ENCODE results near the gene XRCC4.

The XRCC4 gene

GRCh38 chr5:83374547-83374946 lies 297.2 kb downstream of the XRCC4 start:
- no peak for DNase-seq (ENCODE audit: low read depth)

GRCh38 chr5:83375049-83375745 lies 297.9 kb downstream of the XRCC4 start:
- no peak overlapping the region for H3K4me3 ChIP-seq (ENCODE audit: low read depth, low read length)
- no peak for TF ChIP-seq POLR2A (IDR thresholded peaks at IDR 0.05; ENCODE audit: extremely low read depth, insufficient read length)
- no peak for DNase-seq (ENCODE audit: low read depth)

More at GRCh38 chr5:83374547-83374946, 297.2 kb downstream of the XRCC4 start:
- no peak overlapping the region for H3K4me3 ChIP-seq (ENCODE audit: low read depth, low read length)
- TF ChIP-seq CTCF (IDR thresholded peaks at IDR 0.05; ENCODE audit: low read depth, low read length): no peak
- TF ChIP-seq MYC (IDR thresholded peaks at IDR 0.05; ENCODE audit: low read depth, low read length): no peak
- no peak for TF ChIP-seq POLR2A (IDR thresholded peaks at IDR 0.05; ENCODE audit: extremely low read depth, insufficient read length)
- TF ChIP-seq MAX (IDR thresholded peaks at IDR 0.05; ENCODE audit: low read depth, low read length): no peak

- no peak overlapping the region for H3K4me3 ChIP-seq (ENCODE audit: low read depth, low read length)
- TF ChIP-seq POLR2A (IDR thresholded peaks at IDR 0.05; ENCODE audit: extremely low read depth, insufficient read length) (no peak), CTCF (IDR thresholded peaks at IDR 0.05; ENCODE audit: low read depth, low read length) (no peak), MYC (IDR thresholded peaks at IDR 0.05; ENCODE audit: low read depth, low read length) (no peak), MAX (IDR thresholded peaks at IDR 0.05; ENCODE audit: low read depth, low read length) (no peak)
- DNase-seq (ENCODE audit: low read depth): no peak
Observed at GRCh38 chr5:83376461-83376860, 299.1 kb downstream of the XRCC4 start.

GRCh38 chr5:83377131-83377865 lies 300.0 kb downstream of the XRCC4 start:
- no peak for TF ChIP-seq MAX (IDR thresholded peaks at IDR 0.05; ENCODE audit: low read depth, low read length)
- TF ChIP-seq CTCF (IDR thresholded peaks at IDR 0.05; ENCODE audit: low read depth, low read length): no peak
- no peak for TF ChIP-seq POLR2A (IDR thresholded peaks at IDR 0.05; ENCODE audit: extremely low read depth, insufficient read length)
- no peak for TF ChIP-seq MYC (IDR thresholded peaks at IDR 0.05; ENCODE audit: low read depth, low read length)
- H3K4me3 ChIP-seq (ENCODE audit: low read depth, low read length): no peak overlapping the region
- peak; percentile 70 for DNase-seq (ENCODE audit: low read depth)

GRCh38 chr5:83378624-83379289 lies 301.4 kb downstream of the XRCC4 start:
- DNase-seq (ENCODE audit: low read depth): no peak
- H3K4me3 ChIP-seq (ENCODE audit: low read depth, low read length): no peak overlapping the region
- TF ChIP-seq CTCF (IDR thresholded peaks at IDR 0.05; ENCODE audit: low read depth, low read length): no peak
- no peak for TF ChIP-seq MYC (IDR thresholded peaks at IDR 0.05; ENCODE audit: low read depth, low read length)
- no peak for TF ChIP-seq POLR2A (IDR thresholded peaks at IDR 0.05; ENCODE audit: extremely low read depth, insufficient read length)
- no peak for TF ChIP-seq MAX (IDR thresholded peaks at IDR 0.05; ENCODE audit: low read depth, low read length)

GRCh38 chr5:83385812-83386211 lies 308.5 kb downstream of the XRCC4 start:
- TF ChIP-seq POLR2A (IDR thresholded peaks at IDR 0.05; ENCODE audit: extremely low read depth, insufficient read length): no peak
- no peak for TF ChIP-seq CTCF (IDR thresholded peaks at IDR 0.05; ENCODE audit: low read depth, low read length)
- no peak for TF ChIP-seq MYC (IDR thresholded peaks at IDR 0.05; ENCODE audit: low read depth, low read length)
- no peak for TF ChIP-seq MAX (IDR thresholded peaks at IDR 0.05; ENCODE audit: low read depth, low read length)
- no peak for DNase-seq (ENCODE audit: low read depth)
- H3K4me3 ChIP-seq (ENCODE audit: low read depth, low read length): no peak overlapping the region

Measured in NB4 (cell line).